COLO668 (cell line): Measurements from ENCODE around the gene HIP1.
"Not testable (repeated sequence)": the region's sequence is repeated elsewhere in the genome, so short reads cannot be mapped to it uniquely, and the experiment has no call there.

Experiments
- DNase-seq: peaks from one replicate; lab custom pipeline; 2025; ENCODE audit not compliant: unreplicated experiment; lab: John Stamatoyannopoulos, UW

Gene HIP1

DNA sequence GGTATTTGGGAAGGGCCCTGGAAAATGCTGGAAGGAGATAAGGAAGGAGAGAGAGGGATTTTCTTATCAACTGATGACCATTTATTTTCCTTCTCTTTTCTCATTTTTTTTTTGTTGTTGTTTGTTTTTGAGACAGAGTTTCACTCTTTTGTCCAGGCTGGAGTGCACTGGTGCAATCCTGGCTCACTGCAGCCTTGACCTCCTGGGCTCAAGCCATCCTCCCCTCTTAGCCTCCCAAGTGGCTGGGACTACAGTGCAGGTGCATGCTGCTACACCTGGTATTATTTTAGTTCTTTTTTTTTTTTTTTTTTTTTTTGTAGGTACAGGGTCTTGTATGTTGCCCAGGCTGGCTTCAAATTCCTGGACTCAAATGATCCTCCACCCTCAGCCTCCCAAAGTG lies 52.2 kb downstream of the HIP1 start:
- no peak for DNase-seq

DNA sequence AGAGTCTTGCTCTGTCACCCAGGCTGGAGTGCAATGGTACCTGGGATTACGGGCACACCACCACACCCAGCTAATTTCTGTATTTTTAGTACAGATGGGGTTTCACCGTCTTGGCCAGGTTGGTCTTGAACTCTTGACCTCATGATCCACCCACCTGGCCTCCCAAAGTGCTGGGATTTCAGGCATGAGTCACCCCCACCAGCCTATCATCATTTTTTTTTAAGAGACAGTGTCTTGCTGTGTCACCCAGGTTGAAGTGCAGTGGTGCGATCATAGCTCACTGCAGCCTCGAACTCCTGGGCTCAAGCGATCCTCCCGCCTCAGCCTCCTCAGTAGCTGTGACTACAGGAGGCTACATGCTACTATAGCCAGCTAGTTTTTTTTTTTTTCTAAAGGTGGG lies 56.7 kb downstream of the HIP1 start:
- not testable (repeated sequence) for DNase-seq

DNA sequence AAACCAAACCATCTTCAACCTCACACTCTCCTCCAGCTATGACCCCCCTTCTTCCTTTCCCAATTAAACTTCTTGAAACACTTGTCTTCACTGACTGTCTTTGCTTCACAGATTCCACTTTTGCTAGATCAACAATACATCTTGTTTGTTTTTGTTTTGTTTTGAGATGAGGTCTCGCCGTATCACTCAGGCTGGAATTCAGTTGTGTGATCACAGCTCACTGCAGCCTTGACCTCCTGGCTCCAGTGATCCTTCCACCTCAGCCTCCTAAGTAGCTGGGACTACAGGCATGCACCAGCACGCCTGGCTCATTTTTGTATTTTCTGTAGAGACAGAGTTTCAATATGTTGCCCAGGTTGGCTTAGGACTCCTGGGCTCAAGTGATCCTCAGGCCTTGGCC lies 59.7 kb downstream of the HIP1 start:
- DNase-seq, result no peak

DNA sequence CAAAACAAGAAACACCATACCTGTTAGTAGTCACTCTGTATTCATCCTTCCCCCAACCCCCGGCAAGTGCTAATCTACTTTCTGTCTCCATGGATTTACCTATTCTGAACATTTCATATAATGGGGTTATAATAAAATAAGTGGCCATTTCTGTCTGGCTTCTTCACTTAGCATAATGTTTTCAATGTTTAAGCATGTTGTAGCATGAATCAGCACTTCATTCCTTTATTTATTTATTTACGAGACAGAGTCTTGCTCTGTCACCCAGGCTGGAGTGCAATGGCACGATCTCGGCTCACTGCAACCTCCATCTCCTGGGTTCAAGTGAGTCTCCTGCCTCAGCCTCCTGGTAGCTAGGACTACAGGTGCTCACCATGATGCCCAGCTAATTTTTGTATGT lies 69.2 kb downstream of the HIP1 start:
- DNase-seq, result no peak

DNA sequence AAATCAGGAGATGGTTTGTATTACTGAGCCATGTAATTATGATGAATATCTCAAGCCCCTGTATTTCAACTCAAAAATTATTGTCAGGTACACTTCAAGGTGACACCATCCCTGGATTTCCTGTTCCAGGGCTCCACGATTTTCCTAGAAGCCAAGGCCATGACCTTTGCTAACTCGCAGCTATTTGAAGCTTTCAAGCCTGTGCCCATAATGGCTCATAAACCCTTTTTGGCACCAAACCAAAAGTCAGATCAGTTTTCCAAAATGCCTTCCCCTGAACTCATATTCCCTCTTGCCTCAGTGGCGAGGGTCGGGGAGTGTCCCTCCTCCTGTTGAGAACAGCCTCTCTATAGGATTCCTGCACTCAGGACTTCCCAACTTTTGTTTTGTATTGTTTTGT lies 70.8 kb downstream of the HIP1 start:
- DNase-seq, result no peak

DNA sequence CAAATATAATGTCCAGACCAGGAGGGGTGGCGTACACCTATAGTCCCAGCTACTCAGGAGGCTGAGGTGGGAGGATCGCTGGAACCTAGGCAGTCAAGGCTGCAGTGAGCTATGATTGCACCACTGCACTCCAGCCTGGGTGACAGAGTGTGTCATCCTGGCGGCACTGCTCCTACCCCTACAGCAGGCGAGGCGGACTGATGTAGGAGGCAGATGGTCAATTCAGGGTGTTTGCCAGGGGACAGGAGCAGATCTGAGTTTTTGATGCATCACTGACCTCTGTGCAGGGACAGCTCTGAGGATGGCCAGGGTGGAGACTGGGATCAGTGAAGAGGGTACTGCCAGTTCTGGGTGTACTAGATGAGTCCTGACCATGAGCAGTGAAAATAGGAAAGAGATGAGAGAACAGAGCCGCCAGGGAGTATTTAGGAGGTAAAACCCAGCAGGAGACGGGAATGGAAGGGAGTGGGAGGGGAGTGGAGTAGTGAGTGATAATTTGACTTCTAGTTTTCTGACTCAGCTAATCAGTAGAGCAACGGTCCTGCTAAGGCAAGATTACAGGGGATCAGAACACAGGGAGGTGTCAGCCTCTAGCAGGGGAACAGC lies 75.3 kb downstream of the HIP1 start:
- DNase-seq, result no peak

DNA sequence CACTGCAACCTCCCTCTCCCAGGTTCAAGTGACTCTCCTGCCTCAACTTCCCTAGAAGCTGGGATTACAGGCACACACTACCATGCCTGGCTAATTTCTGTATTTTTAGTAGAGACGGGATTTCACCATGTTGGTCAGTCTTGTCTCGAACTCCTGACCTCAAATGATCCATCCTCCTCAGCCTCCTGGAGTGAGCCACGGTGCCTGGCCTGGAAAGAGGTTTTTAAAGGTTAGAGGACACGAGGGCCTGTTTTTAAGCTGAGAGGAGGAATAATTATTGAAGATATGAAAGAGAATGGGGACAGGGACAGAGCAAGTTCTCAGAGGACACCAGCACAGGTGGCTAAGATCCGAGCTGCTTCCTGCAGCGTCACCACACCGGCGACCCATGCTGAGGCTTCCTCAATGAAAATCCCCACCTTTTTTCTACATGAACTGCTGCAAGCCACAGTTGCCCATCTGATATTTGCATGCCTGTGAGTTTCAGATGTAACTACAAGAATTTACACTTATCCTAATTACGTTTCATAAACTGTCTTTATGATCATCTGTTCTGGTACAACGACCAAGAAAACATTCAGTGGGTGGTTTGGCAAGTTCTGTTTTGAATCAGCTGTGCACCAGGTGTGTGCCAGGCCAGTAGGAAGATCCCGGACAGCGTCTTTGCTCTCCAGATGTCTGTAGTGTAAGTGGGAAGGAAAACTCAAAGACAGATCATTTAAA lies 76.0 kb downstream of the HIP1 start:
- no peak for DNase-seq

DNA sequence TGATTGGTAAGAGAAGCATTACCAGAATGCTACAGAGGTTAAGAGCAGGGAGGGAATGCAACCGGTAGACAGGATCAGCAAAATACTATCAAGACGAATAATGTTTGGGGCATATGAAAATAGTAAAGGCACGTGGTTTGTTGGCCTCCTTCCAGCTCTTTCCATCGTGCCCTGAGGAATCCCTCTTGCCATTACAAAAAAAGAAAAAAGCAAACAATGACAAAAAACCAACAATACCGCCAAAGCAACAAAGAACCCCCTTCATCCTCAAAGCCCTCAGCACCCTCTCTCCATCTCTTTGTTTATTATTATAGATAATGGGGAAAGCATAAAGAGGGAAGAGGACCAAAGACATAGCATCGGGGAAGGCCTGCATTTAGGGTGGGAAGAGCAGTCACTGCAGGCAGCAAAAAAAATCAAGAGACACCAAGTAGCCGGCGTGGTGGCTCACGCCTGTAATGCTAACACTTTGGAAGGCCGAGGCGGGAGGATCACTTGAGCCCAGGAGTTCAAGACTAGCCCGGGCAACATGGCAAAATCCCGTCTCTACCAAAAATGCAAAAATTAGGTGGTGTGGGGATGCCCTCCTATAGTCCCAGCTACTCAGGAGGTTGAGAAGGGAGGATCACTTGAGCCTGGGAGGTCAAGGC lies 78.0 kb downstream of the HIP1 start:
- DNase-seq, result no peak

DNA sequence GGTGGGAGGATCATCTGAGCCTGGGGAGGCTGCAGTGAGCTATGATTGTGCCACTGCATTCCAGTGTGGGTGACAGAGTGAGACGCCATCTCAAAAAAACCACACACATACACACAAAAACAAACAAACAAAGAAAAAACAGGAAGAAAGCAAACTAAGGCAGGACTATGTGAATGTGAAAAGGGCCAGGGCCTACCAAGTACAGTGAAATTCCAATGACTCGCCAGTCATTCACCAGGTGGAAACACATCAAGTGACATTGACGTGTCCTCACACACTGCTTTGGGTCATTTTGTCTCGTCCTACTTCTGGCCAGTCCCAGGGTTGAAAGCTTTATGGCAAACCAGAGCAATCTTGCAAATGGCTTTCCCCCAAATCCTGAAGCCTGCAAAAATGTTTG lies 79.9 kb downstream of the HIP1 start:
- DNase-seq, result no peak

DNA sequence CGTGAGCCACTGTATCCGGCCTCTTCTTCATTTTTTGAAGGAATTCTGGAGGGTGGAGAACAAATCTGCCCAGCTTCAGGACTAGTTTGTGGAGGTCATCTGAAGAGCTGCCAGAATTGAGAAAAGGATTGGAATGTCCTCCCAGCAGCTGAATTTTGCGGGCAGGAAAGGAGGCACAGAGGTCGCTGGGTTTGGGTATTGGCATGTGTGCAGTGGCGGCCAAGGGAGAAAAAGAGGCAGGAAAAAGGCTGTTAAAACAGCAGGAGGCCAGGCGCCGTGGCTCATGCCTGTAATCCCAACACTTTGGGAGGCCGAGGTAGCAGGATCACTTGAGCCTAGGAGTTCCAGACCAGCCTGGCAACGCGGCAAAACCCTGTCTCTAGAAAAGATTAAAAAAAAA lies 80.4 kb downstream of the HIP1 start:
- no peak for DNase-seq

DNA sequence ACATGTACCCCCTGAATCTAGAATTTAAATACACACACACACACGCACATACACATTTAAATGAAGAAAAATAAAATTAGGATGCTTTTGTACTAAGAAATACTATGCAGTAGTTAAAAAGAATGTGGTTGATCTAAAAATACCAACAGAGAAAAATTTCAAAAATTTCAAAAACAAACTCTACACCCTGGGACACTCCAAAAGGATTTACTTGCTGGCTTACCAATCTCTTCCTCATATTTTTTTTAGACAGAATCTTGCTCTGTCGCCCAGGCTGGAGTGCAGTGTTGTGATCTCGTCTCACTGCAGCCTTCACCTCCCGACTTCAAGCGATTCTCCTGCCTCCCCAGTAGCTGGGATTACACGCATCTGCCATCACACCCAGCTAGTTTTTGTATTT lies 80.9 kb downstream of the HIP1 start:
- DNase-seq, result no peak

DNA sequence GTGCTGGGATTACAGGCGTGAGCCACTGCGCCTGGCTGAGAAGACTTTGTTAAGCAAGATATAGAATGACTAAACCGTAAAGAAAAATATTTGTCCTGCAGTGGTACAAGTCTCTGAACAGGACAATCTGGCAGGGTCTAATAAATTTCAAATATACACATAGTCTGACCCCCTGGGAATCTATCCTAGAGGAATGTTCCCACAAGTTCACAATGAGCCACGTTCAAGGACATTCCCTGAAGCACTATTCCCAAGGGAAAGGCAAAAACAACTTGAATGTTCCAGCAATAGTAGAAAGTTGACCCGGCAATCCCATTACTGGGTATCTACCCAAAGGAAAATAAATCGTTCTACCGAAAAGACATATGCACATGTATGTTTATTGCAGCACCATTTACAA lies 82.0 kb downstream of the HIP1 start:
- no peak for DNase-seq

DNA sequence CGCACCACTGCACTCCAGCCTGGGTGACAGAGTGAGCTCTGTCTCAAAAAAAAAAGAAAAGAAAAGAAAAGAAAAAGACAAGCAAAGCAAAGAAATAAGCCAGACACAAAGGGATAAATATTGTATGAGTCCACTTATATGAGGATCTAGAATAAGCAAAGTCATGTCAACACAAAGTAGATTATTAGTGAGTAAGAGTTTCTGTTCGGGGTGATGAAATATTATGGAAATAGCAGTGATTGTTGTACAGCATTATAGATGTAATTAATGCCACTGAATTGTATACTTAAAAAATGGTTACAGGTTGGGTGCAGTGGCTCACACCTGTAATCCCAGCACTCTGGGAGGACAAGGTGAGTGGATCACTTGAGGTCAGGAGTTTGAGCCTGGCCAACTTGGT lies 83.2 kb downstream of the HIP1 start:
- DNase-seq, result no peak

DNA sequence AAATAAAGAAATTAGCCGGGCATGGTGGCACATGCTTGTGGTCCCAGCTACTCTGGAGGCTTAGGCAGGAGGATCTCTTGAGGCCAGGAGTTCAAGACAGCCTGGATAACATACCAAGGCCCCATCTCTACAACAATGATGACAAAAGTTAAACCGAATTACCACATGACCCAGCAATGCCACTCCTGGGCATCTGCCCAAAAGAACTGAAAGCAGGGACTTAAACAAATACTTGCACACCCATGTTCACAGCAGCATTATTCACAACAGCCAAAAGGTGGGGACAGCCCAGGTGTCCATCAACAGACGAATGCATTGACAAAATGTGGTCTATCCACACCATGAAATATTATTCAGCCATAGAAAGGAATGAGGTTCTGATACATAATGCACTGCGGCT lies 83.9 kb downstream of the HIP1 start:
- no peak for DNase-seq

DNA sequence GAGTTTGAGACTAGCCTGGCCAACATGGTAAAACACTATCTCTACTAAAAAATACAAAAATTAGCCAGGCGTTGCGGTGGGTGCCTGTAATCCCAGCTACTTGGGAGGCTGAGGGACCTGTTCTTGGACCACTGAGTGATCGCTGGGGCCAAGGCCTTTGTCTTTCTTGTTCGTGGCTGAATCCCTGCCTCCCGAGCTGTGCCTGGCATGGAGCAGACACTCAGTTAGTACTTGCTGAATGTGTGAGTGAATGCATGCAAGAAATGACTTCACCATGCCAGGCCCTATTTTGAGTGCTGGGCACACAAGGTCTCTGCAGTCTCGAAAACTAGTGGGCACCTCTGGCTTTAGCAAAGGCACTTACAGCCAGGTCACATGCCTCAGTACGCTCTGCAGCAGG lies 85.1 kb downstream of the HIP1 start:
- no peak for DNase-seq

DNA sequence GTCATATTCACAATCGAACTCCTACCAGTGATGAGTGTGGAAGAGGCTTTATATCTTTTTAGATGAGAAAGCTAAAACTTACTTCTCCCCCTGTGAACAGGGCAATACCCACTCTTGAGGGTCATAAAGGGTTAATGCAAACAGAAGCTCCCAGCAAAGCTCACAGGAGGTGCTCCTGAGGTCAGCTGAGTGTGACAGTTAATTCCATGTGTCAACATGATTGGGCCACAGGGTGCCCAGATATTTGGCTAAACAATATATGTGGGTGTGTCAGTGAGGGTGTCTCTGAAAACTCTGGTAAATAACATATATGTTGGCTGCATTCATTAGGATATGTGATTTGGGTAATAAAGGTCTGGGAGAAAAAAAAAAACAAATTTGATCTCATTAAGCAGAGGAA lies 86.0 kb downstream of the HIP1 start:
- peak; percentile 14 for DNase-seq

DNA sequence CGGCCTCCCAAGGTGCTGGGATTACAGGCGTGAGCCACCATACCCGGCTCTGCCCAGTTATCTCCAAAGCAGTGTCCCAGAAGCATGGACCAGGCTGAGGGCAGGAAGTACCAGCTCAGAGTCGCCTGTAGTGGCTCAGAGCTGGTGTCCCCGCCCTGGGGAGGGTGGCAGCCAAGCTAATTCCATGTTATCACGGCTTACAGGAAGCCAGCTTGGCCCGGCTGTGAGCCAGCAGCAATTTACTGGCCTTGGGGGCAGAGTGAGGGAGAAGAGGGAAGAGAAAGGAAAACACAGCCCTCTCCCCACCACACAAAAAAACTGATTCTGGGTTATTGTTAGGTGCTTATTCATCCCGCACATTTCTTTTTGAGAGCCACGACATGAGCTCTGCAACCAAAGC lies 88.1 kb downstream of the HIP1 start:
- DNase-seq, result no peak

DNA sequence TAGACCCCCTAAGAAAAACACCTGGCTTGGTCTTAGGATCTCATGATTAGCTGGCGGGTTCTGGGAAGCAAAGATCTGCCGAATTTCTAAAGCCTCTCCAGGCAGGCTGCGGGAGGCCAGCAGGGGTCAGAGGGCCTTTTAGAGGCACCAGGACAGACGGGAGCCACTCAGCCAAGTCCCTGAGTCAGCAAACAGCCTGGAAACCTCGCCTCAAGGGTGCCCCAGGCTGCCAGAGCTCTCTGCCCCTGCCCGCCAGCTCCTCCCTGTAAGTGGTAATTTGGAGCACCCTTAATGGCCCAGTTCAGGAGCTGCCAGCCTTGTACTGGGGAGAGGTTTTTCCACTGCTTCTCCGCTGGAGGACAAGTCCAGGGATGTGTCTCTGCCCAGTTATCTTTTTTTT lies 88.7 kb downstream of the HIP1 start:
- peak; percentile 15 for DNase-seq

DNA sequence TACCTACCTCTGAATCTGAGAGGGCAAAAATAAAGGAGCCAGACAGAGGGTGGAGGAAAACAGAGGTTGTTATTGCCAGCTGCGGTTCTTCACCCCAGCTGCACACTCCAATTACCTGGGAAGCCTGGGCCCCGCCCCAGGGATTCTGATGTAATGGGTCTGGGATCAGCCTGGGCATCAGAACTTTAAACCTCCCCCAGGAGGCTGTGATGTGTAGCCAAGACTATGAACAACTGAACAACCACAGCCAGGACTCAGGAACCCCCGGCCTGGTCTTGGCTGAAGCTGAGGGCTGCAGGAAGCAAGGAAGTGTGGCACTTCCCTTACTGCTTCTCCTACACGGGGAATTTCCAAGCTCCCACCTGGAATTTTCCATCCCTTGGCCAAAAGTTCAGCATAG lies 89.3 kb downstream of the HIP1 start:
- peak; percentile 55 for DNase-seq

DNA sequence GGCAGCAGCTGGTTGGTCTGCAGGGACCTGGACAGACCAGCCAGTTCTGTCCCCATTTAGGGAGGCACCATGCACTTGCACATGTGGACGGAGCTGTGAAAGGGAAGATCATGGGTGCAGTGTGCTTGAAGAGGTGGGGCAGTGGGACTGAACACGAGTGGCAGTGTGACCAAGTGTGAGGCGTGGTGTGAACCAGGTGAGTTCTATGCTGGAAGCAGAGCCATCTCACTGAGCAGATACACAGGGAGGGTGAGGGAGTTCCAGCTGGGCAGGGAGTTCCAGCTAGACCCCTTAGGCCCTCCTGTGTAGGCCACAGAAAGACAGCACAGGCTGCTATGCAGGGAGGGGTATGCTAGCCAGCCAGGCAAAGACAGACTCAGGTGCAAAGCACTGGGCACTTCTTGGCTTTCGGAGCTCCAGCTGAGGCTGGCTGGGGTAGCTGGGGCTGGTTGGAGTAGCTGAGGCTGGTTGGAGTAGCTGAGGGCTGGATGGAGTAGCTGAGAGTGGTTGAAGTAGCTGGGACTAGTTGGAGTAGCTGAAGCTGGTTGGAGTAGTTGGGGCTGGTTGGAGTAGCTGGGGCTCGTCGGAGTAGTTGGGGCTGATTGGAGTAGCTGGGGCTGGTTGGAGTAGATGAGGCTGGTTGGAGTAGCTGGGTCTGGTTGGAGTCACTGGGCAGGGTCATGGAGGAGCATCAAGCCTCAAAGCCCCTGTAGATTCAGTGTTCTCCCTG lies 90.9 kb downstream of the HIP1 start:
- no peak for DNase-seq

DNA sequence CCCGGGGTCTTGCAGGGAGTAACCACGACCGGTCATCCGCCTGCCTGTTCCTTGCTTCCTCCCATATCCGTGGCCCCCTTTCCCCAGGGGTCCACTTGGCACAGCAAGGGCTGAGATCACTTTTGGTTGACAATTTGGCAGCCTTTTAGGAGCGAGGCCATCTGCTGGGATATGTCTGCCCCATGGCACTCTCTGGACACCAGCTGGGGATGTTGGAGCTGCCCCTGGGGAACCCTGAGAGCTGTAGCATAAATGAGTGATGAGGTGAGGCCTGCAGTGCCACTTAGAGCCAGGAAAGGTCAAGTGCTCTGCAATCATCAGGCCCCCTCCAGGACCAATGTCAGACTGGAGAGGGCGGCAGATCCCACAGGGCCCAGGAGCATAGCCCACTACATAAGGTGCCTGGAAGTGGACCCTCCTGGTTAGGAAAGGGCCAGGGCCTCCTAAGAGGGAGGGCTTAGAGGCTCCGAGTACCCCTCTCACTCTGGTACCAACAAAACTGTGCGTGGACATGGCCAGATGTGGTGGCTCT lies 92.1 kb downstream of the HIP1 start:
- no peak for DNase-seq

DNA sequence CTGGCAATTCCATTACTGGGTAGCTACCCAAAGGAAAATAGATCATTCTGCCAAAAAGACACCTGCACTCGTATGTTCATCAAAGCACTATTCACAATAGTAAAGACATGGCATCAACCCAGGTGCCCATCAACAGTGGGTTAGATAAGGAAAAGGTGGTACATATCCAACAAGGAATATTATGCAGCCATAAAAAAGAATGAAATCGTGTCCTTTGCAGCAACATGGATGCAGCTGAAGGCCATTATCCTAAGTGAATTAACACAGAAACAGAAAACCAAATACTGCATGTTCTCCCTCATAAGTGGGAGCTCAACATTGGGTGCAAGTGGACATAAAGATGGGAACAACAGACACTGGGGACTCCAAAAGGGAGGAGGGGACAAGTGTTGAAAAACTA lies 93.2 kb downstream of the HIP1 start:
- DNase-seq, result no peak
